Measurements from ENCODE around the gene CHCHD4. TPM values are rescaled to one million over a fixed set of nuclear protein-coding genes. Genes with fewer than 3 reads are reported as not detected.

CHCHD4 gene
- total and polyA plus RNA-seq, 2 of the 8 experiments (the other 6 are each of a cell fraction or from before 2014, with no cell fraction given): 15.0 to 22.3 TPM

DNA sequence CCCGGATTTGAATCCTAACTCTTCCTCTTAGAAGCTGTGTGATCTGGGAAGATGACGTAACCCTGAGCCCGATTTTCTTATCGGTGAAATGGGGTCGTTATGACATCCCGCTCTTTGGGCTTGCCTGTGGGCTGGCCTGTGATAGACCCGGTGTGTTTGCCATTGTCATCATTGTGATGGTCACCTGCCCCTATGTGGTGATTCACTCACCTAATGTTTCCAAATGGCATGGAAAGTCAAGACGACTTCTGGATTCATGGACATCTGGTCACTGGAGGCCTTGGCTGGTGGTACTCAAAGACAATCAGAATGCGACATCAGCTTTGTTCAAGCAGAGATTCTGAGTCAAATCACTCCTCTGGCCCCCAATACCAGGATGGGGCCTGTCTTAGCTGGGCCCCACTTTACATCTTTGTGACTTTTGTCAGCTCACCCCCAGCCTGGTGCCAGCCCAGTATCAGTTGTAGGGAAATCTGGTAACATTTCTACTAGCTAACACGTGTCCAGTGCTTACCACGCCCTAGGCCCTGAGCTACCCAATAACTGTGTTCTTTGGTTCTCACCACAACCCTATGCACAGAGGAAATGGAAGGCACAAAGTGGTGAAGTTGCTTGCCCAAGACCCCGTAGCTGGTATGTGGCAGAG lies 3.0 kb upstream of the CHCHD4 start:
- Histone ChIP-seq H3K79me1 (ENCODE audit: low read depth, low read length) (peaks cover 12% of the 10 kb centered on the region), H3K4me2 (ENCODE audit: insufficient read depth in 1 of 2, low read depth in 2 of 2, low read length in 2 of 2) (no peak overlapping the region), H3K14ac (ENCODE audit: insufficient read length) (no peak overlapping the region), H2BK12ac (ENCODE audit: low read depth, low read length) (no peak overlapping the region), H3K27me3 (replicated peaks in 1 of 4; ENCODE audit: control insufficient read depth in 3 of 4, extremely low read depth in 1 of 4, insufficient read depth in 3 of 4, low read length in 3 of 4) (no peaks in the 10 kb centered on the region), H2AK5ac (ENCODE audit: low read depth, low read length) (no peak overlapping the region), H3K18ac (ENCODE audit: extremely low read depth, low read length) (no peak overlapping the region), H3K23ac (ENCODE audit: insufficient read length) (no peak overlapping the region), H3K4me3 (ENCODE audit: extremely low read depth in 1 of 4, insufficient read depth in 2 of 4, low read depth in 3 of 4, low read length in 4 of 4) (no peak overlapping the region), H3K9me3 (ENCODE audit: insufficient read depth in 2 of 2, low read depth in 1 of 2, low read length in 1 of 2) (no peaks in the 10 kb centered on the region), H3K36me3 (ENCODE audit: control insufficient read depth in 2 of 4, insufficient read depth in 4 of 4, low read length in 3 of 4) (peaks cover 10 to 23% (median 16%) of the 10 kb centered on the region in 4 experiments), H3K23me2 (ENCODE audit: low read depth, low read length) (peaks cover 14% of the 10 kb centered on the region), H2AFZ (ENCODE audit: low read length) (no peak overlapping the region), H2BK15ac (ENCODE audit: low read length) (no peak overlapping the region), H3K56ac (replicated peaks; ENCODE audit: insufficient read length, low read depth, low read length) (no peak overlapping the region), H3K4ac (replicated peaks; ENCODE audit: insufficient read length, low read depth, low read length) (no peak overlapping the region), H3K9ac (replicated peaks in 1 of 4; ENCODE audit: extremely low read depth in 1 of 4, low read depth in 3 of 4, low read length in 3 of 4) (no peak overlapping the region), H3K79me2 (ENCODE audit: control insufficient read depth in 1 of 2, insufficient read depth in 2 of 2, low read length in 2 of 2) (peaks cover 7 to 31% of the 10 kb centered on the region in 2 experiments), H3K27ac (ENCODE audit: low read depth, low read length) (no peak overlapping the region), H4K91ac (replicated peaks; ENCODE audit: insufficient read length, low read length) (no peak overlapping the region), H4K8ac (ENCODE audit: extremely low read depth, insufficient read depth, low read length) (no peak overlapping the region), H4K20me1 (replicated peaks in 1 of 2; ENCODE audit: control insufficient read depth in 1 of 2, insufficient read depth in 2 of 2, low read length in 2 of 2) (peaks cover 2 to 15% of the 10 kb centered on the region in 2 experiments), H2BK120ac (replicated peaks; ENCODE audit: low read depth, low read length) (no peak overlapping the region), H2BK20ac (ENCODE audit: low read length) (no peak overlapping the region), H2BK5ac (ENCODE audit: low read depth, low read length) (no peak overlapping the region), H3K4me1 (replicated peaks in 1 of 4; ENCODE audit: control insufficient read depth in 3 of 4, insufficient read depth in 4 of 4, low read length in 3 of 4) (peaks cover 0 to 14% (median 10%) of the 10 kb centered on the region in 4 experiments; a peak in 6 of 7 replicates), H4K5ac (ENCODE audit: insufficient read length, low read depth, low read length) (no peak overlapping the region)
- ChIA-PET CTCF (ENCODE audit: partially characterized antibody) (interaction anchor here (0.6 to 1.8 kb wide), 6 partner anchors 10 to 231 kb away, joined by 3 to 9 read pairs (median 4); no protein-coding TSS in a partner anchor), POLR2A (ENCODE audit: partially characterized antibody) (interaction anchor here (1.5 to 1.8 kb wide), 2 partner anchors 18 to 51 kb away, joined by 3 to 7 read pairs; partner anchors contain the start of genes LSM3 and XPC)
- no peak for FAIRE-seq
- no peak for DNase-seq (ENCODE audit: low read depth in 1 of 2, low spot score in 2 of 2)
- no peak for TF ChIP-seq SP1 (IDR thresholded peaks at IDR 0.05; ENCODE audit: low read depth, low read length)
- TF ChIP-seq POU5F1 (IDR thresholded peaks at IDR 0.05; ENCODE audit: low read depth, low read length): no peak
- TF ChIP-seq EZH2 (IDR thresholded peaks at IDR 0.05; ENCODE audit: low read depth, low read length, severe bottlenecking): no peak
- no peak for TF ChIP-seq BACH1 (IDR thresholded peaks at IDR 0.05; ENCODE audit: low read length)
- TF ChIP-seq ASH2L (IDR thresholded peaks at IDR 0.05; ENCODE audit: low read length): no peak
- no peak for TF ChIP-seq KDM4A (IDR thresholded peaks at IDR 0.05; ENCODE audit: low read depth, low read length, severe bottlenecking)
- no peak for TF ChIP-seq TEAD4 (IDR thresholded peaks at IDR 0.05; ENCODE audit: low read depth, low read length)
- TF ChIP-seq TAF1 (IDR thresholded peaks at IDR 0.05; ENCODE audit: low read depth, low read length): no peak
- TF ChIP-seq TAF7 (optimal IDR thresholded peaks at IDR 0.05; ENCODE audit: borderline replicate concordance, low read depth, low read length): no peak
- 91% methylated on average over 12 of the region's 12 CpGs; no CpG with 5 or more reads in 1 of the 2 experiments for WGBS, 2 experiments (ENCODE audit: extremely low coverage in 1 of 2, insufficient coverage in 1 of 2, insufficient read length in 1 of 2, insufficient replicate concordance in 2 of 2, low coverage in 1 of 2, low lambda C conversion rate in 2 of 2, missing lambda C conversion rate in 1 of 2)

Data from H1 (cell line).